HepG2 (cell line): ENCODE data around the gene DIS3L2. TPM values are rescaled to one million over a fixed set of nuclear protein-coding genes. Genes with fewer than 3 reads are reported as not detected.
A peak's percentile ranks its signal among the peaks of the same experiment; 100 is the strongest.

Source experiments
- CCAR2 ChIP-seq: fragments of 200-400 bp; formaldehyde crosslinking; optimal IDR thresholded peaks from 2 replicates; pipeline ENCODE3; 2018; ENCODE audit warnings: low read depth, mild to moderate bottlenecking, low read length, moderate library complexity
- EP300 ChIP-seq, 3 experiments: sonication (generic) in 1 of 3; formaldehyde crosslinking in 1 of 3; IDR thresholded peaks; 2 replicates each; pipeline versions ENCODE4 v1.5.1 to v1.6.1; 2011 to 2020; ENCODE audit warnings: low read depth in 2 of 3, low read length in 2 of 3, borderline replicate concordance in 1 of 3, improper control_type of control experiment in 1 of 3, mild to moderate bottlenecking in 1 of 3, missing genetic modification reagents in 1 of 3, moderate library complexity in 1 of 3
- ETV5 ChIP-seq: IDR thresholded peaks from 2 replicates; pipeline ENCODE4 v1.6.1; 2018; ENCODE audit warnings: missing biosample characterization, missing genetic modification reagents, inconsistent platforms, borderline replicate concordance
- GZF1 ChIP-seq: sonication (generic); formaldehyde crosslinking; IDR thresholded peaks from 2 replicates; pipeline ENCODE4 v1.5.1; 2020; ENCODE audit warnings: mild to moderate bottlenecking, missing genetic modification reagents
- HNRNPLL ChIP-seq: fragments of 200-400 bp; formaldehyde crosslinking; IDR thresholded peaks from 2 replicates; pipeline ENCODE4 v1.6.1; 2017; ENCODE audit warnings: mild to moderate bottlenecking, low read depth, low read length; ENCODE audit not compliant: poor library complexity, severe bottlenecking
- HOXA7 ChIP-seq: sonication (generic); formaldehyde crosslinking; IDR thresholded peaks from 2 replicates; pipeline ENCODE4 v1.8.1; 2022; ENCODE audit warnings: mild to moderate bottlenecking, missing genetic modification reagents, moderate library complexity
- KDM1A ChIP-seq: IDR thresholded peaks from 2 replicates; pipeline ENCODE4 v1.6.1; 2016; ENCODE audit warnings: missing compliant biosample characterization
- KMT2B ChIP-seq: IDR thresholded peaks from 2 replicates; pipeline ENCODE4 v1.6.1; 2016; ENCODE audit warnings: missing genetic modification reagents, missing compliant biosample characterization
- LRRFIP1 ChIP-seq: sonication (generic); formaldehyde crosslinking; conservative IDR thresholded peaks from 2 replicates; pipeline ENCODE4 v1.4.0; 2020; ENCODE audit warnings: missing genetic modification reagents
- MED13 ChIP-seq: sonication (generic); formaldehyde crosslinking; IDR thresholded peaks from 2 replicates; pipeline ENCODE4 v1.5.0; 2020; ENCODE audit warnings: missing genetic modification reagents
- PITX1 ChIP-seq: sonication (generic); formaldehyde crosslinking; IDR thresholded peaks from 2 replicates; pipeline ENCODE4 v1.5.1; 2020; ENCODE audit warnings: mild to moderate bottlenecking, missing genetic modification reagents
- RARA ChIP-seq: IDR thresholded peaks from 2 replicates; pipeline ENCODE4 v1.6.1; 2016; ENCODE audit warnings: missing genetic modification reagents, missing compliant biosample characterization
- RARG ChIP-seq: sonication (generic); formaldehyde crosslinking; IDR thresholded peaks from 2 replicates; pipeline ENCODE4 v1.4.0; 2020; ENCODE audit warnings: low read depth, mild to moderate bottlenecking, missing genetic modification reagents
- RBM39 ChIP-seq: fragments of 200-400 bp; formaldehyde crosslinking; IDR thresholded peaks from one replicate; pipeline ENCODE4 v1.6.1; 2018; ENCODE audit warnings: antibody characterized with exemption, mild to moderate bottlenecking, low read depth, low read length; ENCODE audit not compliant: poor library complexity, severe bottlenecking
- SMARCC2 ChIP-seq: fragments of 450-650 bp; IDR thresholded peaks from 2 replicates; pipeline ENCODE4 v1.6.1; 2017; ENCODE audit warnings: antibody characterized with exemption, mild to moderate bottlenecking
- SRSF1 ChIP-seq: fragments of 200-400 bp; formaldehyde crosslinking; optimal IDR thresholded peaks from 2 replicates; pipeline ENCODE3; 2017; ENCODE audit warnings: mild to moderate bottlenecking, low read depth, low read length, moderate library complexity
- TSC22D2 ChIP-seq: sonication (generic); formaldehyde crosslinking; IDR thresholded peaks from 2 replicates; pipeline ENCODE4 v1.5.1; 2020; ENCODE audit warnings: missing genetic modification reagents, mild to moderate bottlenecking, borderline replicate concordance
- ZNF503 ChIP-seq: sonication (generic); formaldehyde crosslinking; IDR thresholded peaks from 2 replicates; pipeline ENCODE4 v1.4.0; 2020; ENCODE audit warnings: missing genetic modification reagents
- ZNF691 ChIP-seq: sonication (generic); formaldehyde crosslinking; IDR thresholded peaks from 2 replicates; pipeline ENCODE4 v1.4.0; 2020; ENCODE audit warnings: missing genetic modification reagents, low read depth, mild to moderate bottlenecking, borderline replicate concordance
- ZNF7 ChIP-seq: IDR thresholded peaks from 2 replicates; pipeline ENCODE4 v1.6.1; 2016; ENCODE audit warnings: missing biosample characterization, missing genetic modification reagents
- ZNF883 ChIP-seq: sonication (generic); formaldehyde crosslinking; IDR thresholded peaks from 2 replicates; pipeline ENCODE4 v1.5.1; 2020; ENCODE audit warnings: mild to moderate bottlenecking, missing genetic modification reagents; ENCODE audit errors: not compliant biosample characterization
- ZUFSP ChIP-seq: sonication (generic); formaldehyde crosslinking; IDR thresholded peaks from 2 replicates; pipeline ENCODE4 v1.9.0; 2021; ENCODE audit warnings: missing genetic modification reagents, mild to moderate bottlenecking, borderline replicate concordance
- polyA plus RNA-seq, 8 experiments: library from polyadenylated mRNA; depleted of rRNA in 3 of 8; stranded (reverse) in 7 of 8; unstranded in 1 of 8; fragments of >200 nt; fragmentation: Illumina TruSeq in 4 of 8; extraction: Trizol in 4 of 8; gene quantifications; 2 replicates each; pipeline versions ENCODE4 v1.2.1 to v1.2.3, GENCODE V29; 2011 to 2016; ENCODE audit warnings: low read depth in 4 of 8, missing spikeins in 1 of 8, mixed read lengths in 1 of 8; ENCODE audit not compliant: insufficient read depth in 1 of 8
- total RNA-seq, 5 experiments: library from RNA; depleted of rRNA; stranded (reverse); fragments of >200 nt; fragmentation: Illumina TruSeq; extraction: Trizol; gene quantifications; 2 replicates each; pipeline ENCODE4 v1.2.3, GENCODE V29; 2016; ENCODE audit warnings: low read depth in 1 of 5

DIS3L2 gene
- total and polyA plus RNA-seq, 2 of the 13 experiments (the other 11 are each of a cell fraction or from before 2014, with no cell fraction given): 7.0 to 23.9 TPM

GRCh38 chr2:231957913-231958763 lies 3.4 kb upstream of the DIS3L2 start (continued):
- TF ChIP-seq RARA (CRISPR knock-in tag) (peak; percentile 59), HOXA7 (CRISPR knock-in tag) (no peak), MED13 (CRISPR knock-in tag) (no peak), TSC22D2 (CRISPR knock-in tag) (no peak), EP300 (IDR thresholded peaks at IDR 0.05; ENCODE audit: low read depth in 2 of 2, low read length in 2 of 2) (peak in 1 of 2 experiments; percentile 63; a peak in 2 of 4 replicates), EP300 (CRISPR knock-in tag; IDR thresholded peaks at IDR 0.05; ENCODE audit: borderline replicate concordance) (no peak), CCAR2 (no peak), ZNF883 (no peak), ZNF7 (CRISPR knock-in tag) (no peak), KMT2B (CRISPR knock-in tag) (no peak), ETV5 (CRISPR knock-in tag) (no peak), RARG (CRISPR knock-in tag) (no peak), GZF1 (no peak), SRSF1 (no peak), RBM39 (no peak), HNRNPLL (no peak), ZNF503 (CRISPR knock-in tag) (no peak), ZUFSP (CRISPR knock-in tag) (no peak), PITX1 (CRISPR knock-in tag) (no peak; the same call in 1 of the 2 replicates), LRRFIP1 (no peak), KDM1A (CRISPR knock-in tag) (no peak), ZNF691 (CRISPR knock-in tag) (no peak), SMARCC2 (no peak)
